Chondrocyte (in vitro differentiated cells): ENCODE measurements around the gene DNHD1. TPM values are rescaled to one million over a fixed set of nuclear protein-coding genes. Genes with fewer than 3 reads are reported as not detected.

Experiments
- DNase-seq: peaks from one replicate; pipeline ENCODE4 v3.0.0; 2021; ENCODE audit warnings: mixed read lengths, low spot score
- H3K27ac Mint-ChIP-seq: one replicate; pipeline ENCODE4 v1.8.0; 2021; ENCODE audit warnings: mild to moderate bottlenecking, moderate library complexity, mixed read lengths; ENCODE audit not compliant: unreplicated experiment
- H3K27me3 Mint-ChIP-seq: 2 replicates; pipeline ENCODE4 v1.8.0; 2021; ENCODE audit warnings: low read depth, mixed read lengths
- H3K36me3 Mint-ChIP-seq: 2 replicates; pipeline ENCODE4 v1.8.0; 2021; ENCODE audit warnings: low read depth, mixed read lengths
- H3K4me1 Mint-ChIP-seq: 2 replicates; pipeline ENCODE4 v1.8.0; 2021; ENCODE audit warnings: low read depth, mild to moderate bottlenecking, mixed read lengths
- H3K4me3 Mint-ChIP-seq: one replicate; pipeline ENCODE4 v1.8.0; 2021; ENCODE audit warnings: mild to moderate bottlenecking, moderate library complexity, mixed read lengths; ENCODE audit not compliant: unreplicated experiment
- H3K9me3 Mint-ChIP-seq: 2 replicates; pipeline ENCODE4 v1.8.0; 2021; ENCODE audit warnings: low read depth, mixed read lengths
- total RNA-seq: library from RNA; stranded (reverse); gene quantifications from 3 replicates; pipeline ENCODE4 v1.2.1, GENCODE V29; 2021
- TF ChIP-seq, protein P1 (sequence below): fragments of 200-600 bp; sonication (generic); IDR thresholded peaks from 2 replicates; pipeline ENCODE4 v1.5.0; 2021; ENCODE audit warnings: antibody characterized with exemption, mild to moderate bottlenecking, moderate library complexity

DNHD1 gene
- total RNA-seq, 1 donor from 2014 or later = 3.8 TPM

- peaks cover 26% of the 10 kb centered on the region for H3K4me1 Mint-ChIP-seq
- H3K36me3 Mint-ChIP-seq = peaks cover 4% of the 10 kb centered on the region
- H3K27ac Mint-ChIP-seq = no peak overlapping the region
- TF ChIP-seq, protein P1, sequence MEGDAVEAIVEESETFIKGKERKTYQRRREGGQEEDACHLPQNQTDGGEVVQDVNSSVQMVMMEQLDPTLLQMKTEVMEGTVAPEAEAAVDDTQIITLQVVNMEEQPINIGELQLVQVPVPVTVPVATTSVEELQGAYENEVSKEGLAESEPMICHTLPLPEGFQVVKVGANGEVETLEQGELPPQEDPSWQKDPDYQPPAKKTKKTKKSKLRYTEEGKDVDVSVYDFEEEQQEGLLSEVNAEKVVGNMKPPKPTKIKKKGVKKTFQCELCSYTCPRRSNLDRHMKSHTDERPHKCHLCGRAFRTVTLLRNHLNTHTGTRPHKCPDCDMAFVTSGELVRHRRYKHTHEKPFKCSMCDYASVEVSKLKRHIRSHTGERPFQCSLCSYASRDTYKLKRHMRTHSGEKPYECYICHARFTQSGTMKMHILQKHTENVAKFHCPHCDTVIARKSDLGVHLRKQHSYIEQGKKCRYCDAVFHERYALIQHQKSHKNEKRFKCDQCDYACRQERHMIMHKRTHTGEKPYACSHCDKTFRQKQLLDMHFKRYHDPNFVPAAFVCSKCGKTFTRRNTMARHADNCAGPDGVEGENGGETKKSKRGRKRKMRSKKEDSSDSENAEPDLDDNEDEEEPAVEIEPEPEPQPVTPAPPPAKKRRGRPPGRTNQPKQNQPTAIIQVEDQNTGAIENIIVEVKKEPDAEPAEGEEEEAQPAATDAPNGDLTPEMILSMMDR = no peak
- no peaks in the 10 kb centered on the region for H3K9me3 Mint-ChIP-seq
- DNase-seq = no peak
- no peaks in the 10 kb centered on the region for H3K27me3 Mint-ChIP-seq
- no peak overlapping the region for H3K4me3 Mint-ChIP-seq
Measured at GRCh38 chr11:6574816-6575715, 78.0 kb downstream of the DNHD1 start.

GRCh38 chr11:6576471-6577373 is 79.6 kb downstream of the DNHD1 start:
- H3K4me3 Mint-ChIP-seq = no peak overlapping the region
- no peak overlapping the region for H3K27ac Mint-ChIP-seq

DNA sequence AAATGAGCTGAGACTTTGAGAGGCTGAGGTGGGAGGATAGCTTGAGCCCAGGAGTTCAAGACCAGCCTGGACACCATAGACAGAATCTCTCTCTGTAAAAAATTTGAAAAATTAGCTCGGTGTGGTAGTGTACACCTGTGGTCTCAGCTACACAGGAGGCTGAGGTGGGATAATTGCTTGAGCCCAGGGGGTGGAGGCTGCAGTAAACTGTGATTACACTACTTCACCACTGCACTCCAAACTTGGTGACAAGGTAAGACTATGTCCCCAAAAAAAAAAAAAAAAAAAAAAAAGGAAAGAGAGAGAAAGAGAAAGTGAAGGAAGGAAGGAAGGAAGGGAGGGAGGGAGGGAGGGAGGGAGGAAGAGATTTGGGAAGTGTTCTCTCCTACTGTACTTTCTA is 81.1 kb downstream of the DNHD1 start:
- Mint-ChIP-seq H3K4me1 (peaks cover 12% of the 10 kb centered on the region), H3K27ac (no peak overlapping the region), H3K4me3 (no peak overlapping the region), H3K9me3 (peaks cover 6% of the 10 kb centered on the region), H3K36me3 (peaks cover 5% of the 10 kb centered on the region), H3K27me3 (no peaks in the 10 kb centered on the region)
- DNase-seq = no peak
- TF ChIP-seq, protein P1 = no peak

More at GRCh38 chr11:6576471-6577373, 79.6 kb downstream of the DNHD1 start:
- Mint-ChIP-seq H3K36me3 (peaks cover 4% of the 10 kb centered on the region), H3K27me3 (no peaks in the 10 kb centered on the region), H3K4me1 (peaks cover 22% of the 10 kb centered on the region), H3K9me3 (no peaks in the 10 kb centered on the region)
- no peak for DNase-seq
- TF ChIP-seq, protein P1 = no peak

DNA sequence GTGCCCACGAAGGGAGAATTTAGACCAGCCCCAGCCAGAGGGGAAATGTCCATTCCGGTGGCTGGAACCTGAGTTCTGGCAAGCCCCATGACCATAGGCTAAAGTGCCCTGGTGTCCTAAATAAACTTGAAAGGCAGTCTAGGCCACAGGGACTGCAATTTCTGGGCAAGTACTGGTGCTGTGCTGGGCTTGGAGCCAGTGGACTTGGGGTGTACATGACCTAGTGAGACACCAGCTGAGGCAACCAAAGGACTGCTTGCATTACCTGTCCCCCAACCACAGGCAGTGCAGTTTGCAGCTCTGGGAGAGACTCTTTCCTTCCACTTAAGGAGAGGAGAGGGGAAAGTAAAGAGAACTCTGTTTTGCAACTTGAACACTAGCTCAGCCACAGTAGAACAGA is 82.6 kb downstream of the DNHD1 start:
- Mint-ChIP-seq H3K4me1 (peaks cover 12% of the 10 kb centered on the region), H3K27ac (no peak overlapping the region), H3K9me3 (peaks cover 22% of the 10 kb centered on the region), H3K4me3 (no peak overlapping the region), H3K36me3 (peaks cover 17% of the 10 kb centered on the region), H3K27me3 (no peaks in the 10 kb centered on the region)
- no peak for DNase-seq
- TF ChIP-seq, protein P1 = no peak

GRCh38 chr11:6583584-6583983 is 86.5 kb downstream of the DNHD1 start:
- Mint-ChIP-seq H3K4me1 (no peaks in the 10 kb centered on the region), H3K27me3 (no peaks in the 10 kb centered on the region), H3K9me3 (peaks cover 26% of the 10 kb centered on the region), H3K27ac (no peak overlapping the region), H3K36me3 (peaks cover 19% of the 10 kb centered on the region), H3K4me3 (no peak overlapping the region)
- TF ChIP-seq, protein P1 = no peak
- DNase-seq = no peak
